CD4-positive, alpha-beta T cell treated with Interferon gamma for 1 hour (primary cell): Measurements from ENCODE around the gene CASP8.

Experiments
- DNase-seq: peaks from one replicate; pipeline ENCODE4 v3.0.0-alpha.2; 2020

Gene CASP8

DNA sequence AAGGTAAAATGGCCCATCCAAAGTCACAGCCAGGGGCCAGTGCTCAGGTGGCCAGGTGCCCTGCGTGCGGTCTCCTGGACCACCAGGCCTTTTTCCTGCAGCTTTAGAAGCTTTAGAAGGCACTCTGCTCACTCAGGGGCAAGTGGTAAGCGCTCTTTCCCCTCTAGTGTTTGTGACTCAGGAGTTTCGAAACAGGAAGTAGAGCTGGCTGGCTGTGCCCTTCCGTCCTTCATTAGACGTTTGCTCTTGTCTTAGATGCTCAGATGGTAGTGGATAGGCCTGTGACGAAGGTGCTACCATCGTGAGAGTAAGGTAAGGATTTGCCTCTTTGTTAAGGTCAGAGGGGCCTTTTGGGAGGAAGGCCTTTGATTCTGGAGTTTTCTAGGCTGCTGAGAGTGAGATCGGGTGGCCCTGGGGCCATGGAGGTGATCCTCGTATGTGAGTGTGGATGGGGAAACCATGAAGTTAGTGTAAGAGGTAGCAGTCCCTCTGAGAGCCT is at the start of gene CASP8:
CASP8 (plus strand) TSS at position 235 of the 499 bp plus-strand sequence. CDS start 5,951 bp downstream, outside the sequence.
- DNase-seq = peak; percentile 79

DNA sequence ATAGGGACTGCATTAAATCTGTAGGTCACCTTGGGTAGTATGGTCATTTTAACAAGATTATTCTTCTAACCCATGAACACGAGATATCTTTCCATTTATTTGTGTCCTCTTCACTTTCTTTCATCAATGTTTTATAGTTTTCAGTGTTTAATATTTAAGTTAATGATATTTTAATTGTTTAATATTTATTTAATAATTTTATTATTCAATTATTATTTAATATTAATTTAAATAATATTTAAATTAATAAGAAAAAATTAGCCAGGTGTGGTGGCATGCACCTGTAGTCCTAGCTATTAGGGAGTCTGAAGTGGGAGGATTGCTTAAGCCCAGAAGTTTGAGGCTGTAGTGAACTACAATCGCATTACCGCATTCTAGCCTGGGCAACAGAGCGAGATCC is 44.4 kb upstream of the CASP8 start:
- no peak for DNase-seq

DNA sequence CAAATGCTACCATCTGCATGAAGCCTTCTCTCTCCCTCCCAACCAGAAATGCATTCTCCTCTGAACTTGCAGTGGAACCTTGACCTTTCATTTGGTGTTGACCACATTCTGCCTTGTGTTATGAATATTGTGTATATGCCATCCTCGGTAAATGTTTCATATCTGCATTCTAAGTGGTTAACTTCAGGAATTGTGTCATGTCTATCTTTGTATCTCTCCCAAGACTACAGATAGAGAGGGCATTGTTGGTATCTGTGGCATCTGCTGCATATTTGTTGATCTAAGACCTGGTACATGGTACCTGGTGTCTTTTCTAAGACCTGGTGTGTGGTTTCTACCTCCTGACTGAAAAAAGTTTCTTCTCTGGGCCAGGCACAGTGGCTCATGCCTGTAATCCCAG is 43.4 kb upstream of the CASP8 start:
- no peak for DNase-seq

DNA sequence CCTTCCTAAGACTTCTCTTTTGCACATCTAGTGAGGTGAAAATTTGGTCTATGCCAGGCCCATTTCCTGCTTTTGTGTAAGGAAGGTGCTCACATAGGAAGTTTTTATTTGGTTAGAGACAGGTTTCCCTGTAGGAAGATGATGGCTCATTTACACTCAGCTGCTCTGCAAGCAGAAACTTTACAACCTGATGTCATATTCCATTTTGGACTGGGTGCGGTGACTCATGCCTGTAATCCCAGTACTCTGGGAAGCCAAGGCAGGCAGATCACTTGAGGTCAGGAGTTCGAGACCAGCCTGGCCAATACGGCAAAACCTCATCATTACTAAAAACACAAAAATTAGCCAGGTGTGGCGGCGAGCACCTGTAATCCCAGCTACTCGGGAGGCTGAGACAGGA is 41.6 kb upstream of the CASP8 start:
- DNase-seq = no peak

DNA sequence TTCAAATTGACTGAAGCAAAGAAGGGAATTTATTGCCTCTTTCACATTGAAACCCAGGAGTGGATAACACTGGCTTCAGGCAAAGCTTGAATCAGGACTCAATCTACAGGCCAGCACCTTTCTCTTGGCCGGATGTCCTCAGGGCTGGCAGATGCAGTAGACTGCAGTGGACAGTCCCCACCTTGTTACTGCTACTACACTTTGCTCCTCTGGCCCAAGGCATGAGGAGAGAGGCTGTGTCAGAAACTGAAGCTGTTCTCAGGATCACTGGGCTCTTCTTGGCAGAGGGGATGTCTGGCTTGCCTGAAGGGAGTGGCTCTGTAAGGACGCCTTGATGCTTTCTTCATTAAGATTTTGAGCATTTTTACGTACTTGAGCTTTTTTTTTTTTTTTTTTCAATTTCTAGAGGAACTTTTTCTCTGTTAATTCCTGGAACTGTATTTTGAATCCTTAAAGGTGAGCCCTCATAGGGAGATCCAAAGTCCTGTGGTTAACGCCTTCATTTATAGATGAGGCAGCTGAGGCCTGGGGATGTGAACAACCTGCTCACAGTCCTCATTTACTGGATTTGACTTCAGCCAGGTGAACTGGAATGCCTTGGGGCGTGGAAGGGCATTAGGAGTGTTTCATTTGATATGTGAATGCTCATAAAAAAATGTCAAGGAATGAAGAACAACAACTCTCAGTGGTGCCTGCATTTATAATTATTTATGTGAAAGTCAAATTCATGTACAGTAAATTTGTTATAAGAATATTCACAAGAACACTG is 40.8 kb upstream of the CASP8 start:
- no peak for DNase-seq

DNA sequence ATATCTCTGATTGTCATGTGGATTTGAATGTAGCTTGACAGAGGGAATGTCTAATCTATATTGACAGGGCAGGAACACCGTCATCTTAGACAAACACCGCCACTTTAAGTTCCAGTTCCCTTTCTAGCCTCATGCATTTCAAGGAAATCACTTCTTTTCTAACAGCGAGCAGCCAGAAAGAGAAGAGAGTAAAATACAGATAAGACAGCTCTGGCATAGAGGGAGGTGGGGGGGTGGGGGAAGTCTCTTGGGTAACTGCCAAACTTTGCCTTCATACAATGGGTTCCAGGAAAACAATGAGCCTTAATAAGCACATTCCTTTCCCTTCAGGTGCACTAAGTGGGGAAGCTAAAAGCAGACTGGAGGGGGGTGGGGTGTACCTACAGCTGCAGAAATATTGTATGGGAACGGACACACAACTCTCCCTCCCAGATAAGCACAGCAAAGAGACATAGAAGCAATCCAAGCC is 40.2 kb upstream of the CASP8 start:
- peak; percentile 59 for DNase-seq

DNA sequence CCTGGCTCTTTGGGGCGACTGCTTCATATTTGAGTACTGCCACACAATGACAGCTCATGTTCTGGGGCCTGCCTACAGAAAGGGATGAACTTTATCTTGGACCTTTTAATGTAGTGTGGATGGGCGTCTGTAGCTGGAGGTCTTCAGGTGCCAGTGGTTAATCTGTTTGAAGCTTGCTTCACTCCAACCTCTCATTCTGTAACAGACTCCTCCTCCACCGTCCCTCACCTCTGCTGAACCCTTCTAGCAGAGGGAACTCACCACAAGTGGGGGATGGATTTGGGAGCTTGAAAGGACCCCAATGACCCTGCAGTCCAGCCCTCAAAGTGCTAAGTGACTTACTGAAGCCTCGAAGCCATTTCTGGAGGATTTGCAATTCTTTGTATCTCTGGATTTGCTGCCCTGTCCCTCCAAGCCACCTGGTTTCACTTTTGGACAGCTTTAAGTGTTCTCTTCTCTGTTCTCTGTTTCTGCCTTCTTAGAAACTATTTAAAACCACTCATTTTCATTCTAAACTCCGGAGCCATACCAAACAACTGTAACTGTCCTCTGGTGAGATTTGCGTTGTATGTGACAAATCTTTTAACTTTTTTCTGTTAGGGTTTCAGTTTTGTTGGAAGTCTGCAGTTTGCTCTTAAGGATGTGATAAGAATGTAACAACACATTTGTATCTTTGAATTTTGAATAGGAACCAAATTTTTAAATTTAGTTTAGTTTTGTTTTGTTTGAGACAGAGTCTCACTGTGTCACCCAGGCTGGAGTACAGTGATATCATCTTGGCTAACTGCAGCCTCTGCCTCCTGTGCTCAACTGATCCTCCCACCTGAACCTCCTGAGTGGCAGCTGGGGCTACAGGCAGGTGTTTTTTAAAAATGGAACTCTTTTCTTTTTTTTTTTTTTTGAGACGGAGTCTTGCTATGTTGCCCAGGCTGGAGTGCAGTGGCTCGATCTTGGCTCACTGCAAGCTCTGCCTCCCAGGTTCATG is 37.0 kb upstream of the CASP8 start:
- DNase-seq = no peak

DNA sequence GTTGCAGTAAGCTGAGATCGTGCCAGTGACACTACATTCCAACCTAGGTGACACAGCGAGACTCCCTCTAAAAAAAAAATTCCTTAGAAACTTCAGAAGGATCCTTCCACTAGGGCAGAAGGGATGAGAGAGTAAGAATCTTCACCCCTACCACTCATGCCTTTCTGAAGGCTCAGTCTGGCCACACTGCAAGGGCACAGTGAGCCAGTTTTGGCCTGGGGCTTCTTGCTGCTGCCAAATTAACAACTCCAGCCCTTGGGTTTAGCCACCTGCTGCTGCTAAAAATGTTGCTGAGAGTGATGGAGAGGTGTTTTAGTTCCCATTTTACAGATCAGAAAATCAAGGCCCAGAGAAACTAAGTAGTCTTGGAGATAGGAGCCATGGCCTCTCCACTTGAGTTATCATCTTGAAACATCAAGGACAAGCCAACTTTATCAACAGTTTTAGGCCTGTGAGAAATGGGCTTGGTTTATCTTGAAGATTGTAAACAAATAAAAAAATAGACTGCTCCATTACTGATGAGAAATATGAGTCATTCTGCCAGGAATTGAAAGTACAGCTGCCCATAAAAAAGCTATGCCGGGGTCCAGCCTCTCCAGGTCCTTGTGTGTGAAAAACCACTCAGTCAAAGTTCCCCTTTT is 31.9 kb upstream of the CASP8 start:
- DNase-seq = no peak

DNA sequence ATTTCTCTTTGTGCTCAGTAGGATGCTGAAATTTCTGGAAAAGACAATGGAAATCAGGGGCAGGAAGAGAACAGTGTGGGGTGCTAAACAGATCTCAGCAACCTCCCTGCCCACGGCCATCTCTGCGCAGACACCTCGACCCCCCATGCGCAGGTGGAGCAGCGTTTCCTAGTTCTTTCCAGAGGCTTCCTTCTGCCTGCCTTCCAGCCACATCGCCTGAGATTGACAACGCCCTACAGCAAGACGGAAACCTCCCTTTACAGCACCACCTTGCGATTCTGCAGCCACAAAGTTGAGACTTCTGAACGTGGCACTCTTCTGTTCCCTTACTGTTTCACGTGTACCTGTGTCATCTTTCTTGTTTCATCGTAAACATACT is 31.4 kb upstream of the CASP8 start:
- no peak for DNase-seq

DNA sequence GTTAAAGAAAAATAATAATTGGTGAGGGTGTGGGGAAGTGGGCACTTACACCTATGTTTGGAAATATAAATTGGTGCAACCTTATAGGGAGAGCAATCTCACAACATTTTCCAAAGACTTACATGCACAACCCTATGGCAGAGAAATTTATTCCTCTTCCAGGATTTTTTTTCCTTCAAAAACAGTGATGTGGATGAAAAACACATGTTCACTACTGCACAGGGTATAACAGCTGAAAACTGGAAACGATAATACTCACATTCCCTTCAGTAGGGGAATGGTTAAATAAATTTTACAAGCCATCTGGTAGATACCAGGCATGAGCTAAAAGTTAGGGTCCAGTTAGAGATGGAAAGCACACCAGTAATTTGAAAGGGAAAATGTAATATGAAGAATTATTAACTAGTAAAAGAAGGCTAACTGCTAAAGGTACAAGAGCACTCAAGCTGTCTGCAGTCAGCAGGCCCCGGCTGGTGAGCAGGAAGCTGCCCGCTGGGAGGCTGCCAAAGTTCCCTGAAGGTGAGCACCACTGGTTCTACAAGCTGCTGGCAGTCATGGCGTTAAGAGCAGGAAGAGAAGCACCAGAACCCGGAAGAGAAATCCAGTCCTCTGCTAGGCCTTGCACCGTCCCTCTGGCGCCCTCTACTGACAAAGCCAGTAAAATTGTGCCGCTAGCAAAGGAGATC is 28.4 kb upstream of the CASP8 start:
- DNase-seq = peak; percentile 88

DNA sequence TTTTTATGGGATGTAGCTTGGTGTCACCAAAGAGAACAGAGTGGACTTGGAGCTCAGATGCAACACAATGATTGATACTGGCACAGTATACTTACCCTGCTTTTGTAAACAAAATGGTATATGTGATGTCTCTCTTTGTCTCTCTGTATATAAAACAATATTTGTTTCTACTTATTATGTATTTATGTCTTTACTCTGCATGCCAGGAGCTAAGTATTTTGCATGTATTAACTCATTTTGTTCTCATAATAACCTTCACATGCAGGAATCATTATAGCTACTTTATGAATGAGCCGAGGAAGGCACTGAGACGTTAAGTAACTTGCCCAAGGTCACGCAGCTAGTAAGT is 27.9 kb upstream of the CASP8 start:
- no peak for DNase-seq

DNA sequence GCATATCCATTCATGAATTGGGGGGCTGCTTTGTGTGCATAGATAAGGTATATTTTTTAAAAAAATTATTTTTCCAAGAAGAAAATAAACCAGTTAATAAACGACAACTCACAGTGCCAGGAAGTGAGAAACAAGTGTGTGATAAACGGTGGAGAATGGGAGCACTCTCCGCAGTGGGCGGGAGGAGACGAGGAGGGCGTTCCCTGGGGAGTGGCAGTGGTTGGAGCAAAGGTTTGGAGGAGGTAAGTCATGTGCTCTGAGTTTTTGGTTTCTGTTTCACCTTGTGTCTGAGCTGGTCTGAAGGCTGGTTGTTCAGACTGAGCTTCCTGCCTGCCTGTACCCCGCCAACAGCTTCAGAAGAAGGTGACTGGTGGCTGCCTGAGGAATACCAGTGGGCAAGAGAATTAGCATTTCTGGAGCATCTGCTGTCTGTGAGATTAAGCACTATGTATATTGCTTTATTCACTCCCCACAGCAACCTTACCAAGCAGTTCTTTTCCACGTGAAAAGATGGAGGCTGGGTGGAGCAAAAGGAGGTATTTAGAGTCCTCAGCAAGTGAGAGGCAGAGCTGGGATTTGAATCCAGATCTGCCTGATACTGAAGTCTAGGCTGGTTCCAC is 27.0 kb upstream of the CASP8 start:
- DNase-seq = peak; percentile 83

DNA sequence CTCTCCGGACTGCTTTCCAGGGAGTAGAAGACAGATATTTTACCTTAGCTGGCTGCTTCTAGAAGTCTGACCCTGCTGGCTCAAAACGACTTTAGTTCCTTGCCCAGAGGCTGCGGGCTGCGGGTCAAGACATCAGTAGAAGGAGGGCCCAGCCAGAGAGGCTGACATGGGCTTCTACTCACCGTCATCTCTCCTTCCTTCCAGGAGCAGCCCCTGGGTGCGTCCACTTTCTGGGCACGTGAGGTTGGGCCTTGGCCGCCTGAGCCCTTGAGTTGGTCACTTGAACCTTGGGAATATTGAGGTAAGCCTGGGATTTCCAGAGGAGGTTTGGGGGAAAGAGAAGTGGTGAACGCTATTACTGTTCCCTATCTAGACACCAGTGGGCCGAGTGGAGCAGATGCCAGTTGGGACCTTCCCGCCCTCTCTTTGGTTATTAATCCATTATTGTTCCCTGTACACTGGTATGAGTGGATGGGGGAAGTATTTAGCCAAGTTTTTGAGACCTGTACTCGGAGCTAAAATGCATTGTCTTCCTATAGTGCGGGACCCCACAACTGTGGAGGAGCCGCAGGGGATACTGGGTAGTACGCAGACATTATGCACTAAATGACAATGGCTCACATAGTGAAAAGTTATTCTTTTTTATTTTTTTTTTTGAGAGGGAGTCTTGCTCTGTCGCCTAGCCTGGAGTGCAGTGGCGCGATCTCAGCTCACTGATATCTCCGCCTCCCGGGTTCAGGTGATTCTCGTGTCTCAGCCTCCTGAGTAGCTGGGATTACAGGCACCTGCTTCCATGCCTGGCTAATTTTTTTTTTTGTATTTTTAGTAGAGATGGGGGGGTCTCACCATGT is 26.3 kb upstream of the CASP8 start:
- no peak for DNase-seq

DNA sequence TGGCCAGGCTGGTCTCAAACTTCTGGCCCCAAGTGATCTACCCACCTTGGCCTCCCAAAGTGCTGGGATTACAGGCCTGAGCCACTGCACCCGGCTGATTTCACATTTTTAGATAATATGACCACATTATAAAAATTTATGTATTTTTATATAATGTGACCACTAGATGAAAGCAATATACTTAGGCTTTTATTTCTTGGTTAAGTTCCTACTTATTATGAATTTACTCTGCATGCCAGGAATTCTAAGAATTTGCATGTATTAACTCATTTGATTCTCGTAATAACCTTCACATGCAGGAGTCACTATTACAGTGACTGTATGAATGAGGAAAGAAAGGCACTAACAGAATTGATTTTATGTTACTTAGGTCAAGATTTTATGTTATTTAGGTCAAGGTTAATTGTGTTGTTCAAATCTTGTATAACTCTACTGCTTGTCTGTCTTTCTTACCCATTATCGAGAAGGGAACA is 25.6 kb upstream of the CASP8 start:
- DNase-seq = no peak

DNA sequence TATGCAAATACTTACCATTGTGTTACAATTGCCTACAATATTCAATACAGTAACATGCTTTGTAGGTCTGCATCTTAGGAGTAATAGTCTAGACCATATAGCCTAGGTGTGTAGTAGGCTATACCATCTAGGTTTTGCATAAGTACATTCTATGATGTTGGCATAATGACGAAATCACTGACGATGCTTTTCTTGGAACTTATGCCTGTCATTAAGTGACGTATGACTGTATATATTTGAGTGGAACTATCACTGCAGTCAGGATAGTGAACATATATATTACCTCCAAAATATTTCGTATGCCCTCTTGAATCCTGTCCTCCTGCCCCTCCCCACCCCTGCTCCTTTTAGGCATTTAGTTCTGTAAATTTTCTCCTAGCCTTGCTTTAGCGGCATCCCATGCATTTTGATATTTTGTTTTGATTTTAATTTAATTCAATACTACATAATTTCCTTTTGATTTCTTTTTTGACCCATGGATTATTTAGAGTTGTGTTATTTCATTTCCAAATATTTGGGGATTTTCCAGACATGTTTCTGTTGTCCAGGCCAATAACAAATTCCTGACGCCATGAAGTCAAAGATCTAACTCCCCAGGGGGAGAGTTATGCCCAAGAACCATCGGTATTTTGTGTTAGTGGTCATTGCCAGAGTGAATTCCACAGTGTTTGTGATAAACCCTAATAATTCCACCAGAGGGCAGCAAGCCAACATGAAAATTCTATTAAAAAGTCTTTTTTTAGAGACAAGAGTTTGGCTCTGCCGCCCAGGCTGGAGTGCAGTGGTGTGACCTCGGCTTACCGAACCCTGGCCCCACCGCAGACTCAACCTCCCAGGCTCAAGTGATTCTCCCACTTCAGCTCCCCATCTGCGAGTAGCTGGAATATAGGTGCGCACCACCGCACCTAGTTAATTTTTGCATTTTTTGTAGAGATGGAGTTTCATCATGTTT is 24.2 kb upstream of the CASP8 start:
- peak; percentile 57 for DNase-seq

DNA sequence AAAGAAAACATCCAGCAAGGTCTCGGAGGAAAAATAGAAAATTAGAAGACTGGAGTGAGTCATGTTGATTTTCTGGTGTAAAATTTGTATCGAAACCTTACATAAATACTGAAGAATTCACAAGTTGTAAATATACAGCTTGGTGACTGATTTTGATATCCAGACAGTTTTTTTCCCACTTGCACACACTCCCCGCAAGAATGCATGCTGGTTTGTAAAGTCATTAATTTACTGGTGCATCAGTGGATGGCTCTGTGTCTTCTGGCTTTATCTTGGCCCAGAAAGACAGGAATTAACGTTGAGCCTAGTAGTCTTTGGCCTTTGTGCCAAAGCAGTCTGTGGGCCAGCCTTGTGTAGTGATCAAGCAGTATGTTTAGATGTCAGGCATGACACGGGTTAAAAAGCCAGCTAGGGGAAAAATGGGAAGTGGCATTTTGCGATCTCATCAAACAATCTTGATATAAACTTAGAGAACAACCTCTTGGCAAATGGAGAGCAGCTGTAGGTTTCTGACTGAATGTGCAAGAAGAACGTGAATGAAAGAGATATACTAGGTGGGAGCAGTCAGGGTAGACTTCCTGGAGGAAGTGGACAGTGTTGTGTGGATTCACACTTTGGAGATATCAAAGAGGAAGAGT is 22.7 kb upstream of the CASP8 start:
- DNase-seq = no peak

DNA sequence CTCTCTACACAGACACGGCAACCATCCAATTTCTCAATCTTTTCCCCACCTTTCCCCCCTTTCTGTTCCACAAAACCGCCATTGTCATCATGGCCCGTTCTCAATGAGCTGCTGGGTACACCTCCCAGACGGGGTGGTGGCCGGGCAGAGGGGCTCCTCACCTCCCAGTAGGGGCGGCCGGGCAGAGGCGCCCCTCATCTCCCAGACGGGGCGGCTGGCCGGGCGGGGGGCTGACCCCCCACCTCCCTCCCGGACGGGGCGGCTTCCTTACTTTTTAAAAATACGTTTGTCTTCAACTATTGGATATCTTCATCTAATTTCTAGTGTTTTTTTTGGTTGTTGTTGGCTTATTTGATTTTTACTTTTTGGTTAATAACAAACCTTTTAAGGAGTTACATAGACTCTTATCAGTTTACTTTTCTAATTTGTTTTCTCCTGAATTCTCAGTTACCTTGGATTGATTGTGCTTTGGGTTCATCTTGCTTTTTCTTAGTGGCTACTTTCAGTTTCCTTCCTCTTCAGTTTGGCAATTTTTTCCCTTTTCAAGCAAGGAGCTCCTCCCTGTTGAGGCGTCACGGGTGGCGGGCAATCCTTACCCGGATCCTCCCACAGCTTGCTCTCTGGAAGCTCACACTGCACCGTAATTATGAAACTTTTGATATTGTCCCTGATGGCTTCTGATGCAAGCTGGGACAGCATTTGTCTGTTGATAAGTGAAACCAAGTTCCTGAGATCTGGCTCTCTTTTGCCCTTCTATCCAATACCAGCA is 21.0 kb upstream of the CASP8 start:
- peak; percentile 56 for DNase-seq

DNA sequence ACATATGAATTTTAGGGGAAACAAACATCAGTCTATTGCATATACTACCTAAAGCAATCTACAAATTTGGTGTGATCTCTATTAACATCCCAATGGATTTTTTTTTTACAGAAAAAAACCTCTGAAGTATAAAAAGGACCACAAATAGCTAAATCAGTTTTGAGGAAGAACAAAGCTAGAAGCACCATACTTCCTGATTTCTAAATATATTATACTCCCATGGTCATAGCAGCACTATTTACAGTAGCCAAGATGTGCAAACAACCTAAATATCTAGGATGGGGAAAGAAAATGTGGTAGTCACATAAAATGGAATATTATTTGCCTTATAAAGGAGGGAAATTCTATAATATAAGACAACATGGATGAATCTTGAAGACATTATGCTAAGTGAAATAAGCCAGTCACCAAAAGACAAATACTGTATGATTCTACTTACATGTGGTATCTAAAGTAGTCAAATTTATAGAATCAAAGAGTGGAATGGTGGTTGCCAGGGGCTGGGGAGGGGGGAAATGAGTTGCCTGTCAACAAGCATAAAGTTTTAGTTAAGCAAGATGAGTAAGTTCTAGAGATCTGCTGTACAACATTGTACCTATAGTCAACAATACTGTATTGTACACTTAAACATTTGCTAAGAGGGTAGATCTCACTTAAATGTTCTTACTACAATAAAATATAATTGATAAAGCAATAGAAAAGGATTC is 17.6 kb upstream of the CASP8 start:
- DNase-seq = no peak
